ENCODE data around the gene PRICKLE3. TPM values are rescaled to one million over a fixed set of nuclear protein-coding genes. Genes with fewer than 3 reads are reported as not detected.

Gene PRICKLE3
- polyA plus RNA-seq, 2 of the 4 experiments (the other 2 are of a cell fraction), result 7.9 to 14.0 TPM

GRCh38 chrX:49212209-49212608, 26.0 kb upstream of the PRICKLE3 start:
- Histone ChIP-seq H3K4me1 (no peaks in the 10 kb centered on the region), H3K9me3 (no peaks in the 10 kb centered on the region), H3K27ac (no peak overlapping the region), H3K4me3 (no peak overlapping the region), H3K4me2 (no peak overlapping the region)
- POLR2A ChIA-PET, result no interaction called here
- CTCF ChIA-PET, result no interaction called here
- TF ChIP-seq NFE2L2 (conservative IDR thresholded peaks at IDR 0.05; ENCODE audit: low read length), result no peak
- TF ChIP-seq TP53 (CRISPR knock-in tag; IDR thresholded peaks at IDR 0.05), result no peak
- TF ChIP-seq EP300 (IDR thresholded peaks at IDR 0.05), result no peak
- TF ChIP-seq CBX2 (IDR thresholded peaks at IDR 0.05; ENCODE audit: borderline replicate concordance, low read depth), result no peak
- TF ChIP-seq ZNF302 (CRISPR knock-in tag; IDR thresholded peaks at IDR 0.05), result no peak
- no peak for FAIRE-seq
- no peak for ATAC-seq
- WGBS (ENCODE audit: missing lambda C conversion rate), result 29% methylated on average over 2 of the region's 2 CpGs
- DNase-seq (ENCODE audit: low read depth in 1 of 2, low spot score in 1 of 2), result no peak

GRCh38 chrX:49211074-49211473, 24.9 kb upstream of the PRICKLE3 start:
- FAIRE-seq (no peak), DNase-seq (ENCODE audit: low read depth in 1 of 2, low spot score in 1 of 2) (no peak), ATAC-seq (no peak)
- Histone ChIP-seq H3K27ac (no peak overlapping the region), H3K9me3 (no peaks in the 10 kb centered on the region), H3K4me3 (no peak overlapping the region), H3K4me2 (no peak overlapping the region), H3K4me1 (no peaks in the 10 kb centered on the region)
- ChIA-PET POLR2A (no interaction called here), CTCF (no interaction called here)
- 39% methylated on average over 9 of the region's 9 CpGs for WGBS (ENCODE audit: missing lambda C conversion rate)
- no peak for TF ChIP-seq MAFK (IDR thresholded peaks at IDR 0.05; ENCODE audit: partially characterized antibody)
- no peak for TF ChIP-seq RNF2 (IDR thresholded peaks at IDR 0.05; ENCODE audit: borderline replicate concordance, low read depth)
- no peak for TF ChIP-seq BCL3 (IDR thresholded peaks at IDR 0.05)
- no peak for TF ChIP-seq PHF8 (IDR thresholded peaks at IDR 0.05; ENCODE audit: borderline replicate concordance, low read depth)
- TF ChIP-seq ZSCAN20 (CRISPR knock-in tag; IDR thresholded peaks at IDR 0.05), result no peak
- TF ChIP-seq RFX5 (IDR thresholded peaks at IDR 0.05), result no peak
- no peak for TF ChIP-seq GATA3 (IDR thresholded peaks at IDR 0.05; ENCODE audit: borderline replicate concordance)
- no peak for TF ChIP-seq USF2 (IDR thresholded peaks at IDR 0.05)
- no peak for TF ChIP-seq NPAS2 (CRISPR knock-in tag; IDR thresholded peaks at IDR 0.05; ENCODE audit: borderline replicate concordance)
- no peak for TF ChIP-seq TFCP2L1 (CRISPR knock-in tag; IDR thresholded peaks at IDR 0.05)
- TF ChIP-seq CHD4 (IDR thresholded peaks at IDR 0.05; ENCODE audit: borderline replicate concordance), result no peak
- TF ChIP-seq TP53 (CRISPR knock-in tag; IDR thresholded peaks at IDR 0.05), result no peak
- TF ChIP-seq CHD2 (IDR thresholded peaks at IDR 0.05; ENCODE audit: low read length, partially characterized antibody), result no peak
- no peak for TF ChIP-seq EHMT2 (IDR thresholded peaks at IDR 0.05; ENCODE audit: low read depth)
- no peak for TF ChIP-seq NR3C1 (IDR thresholded peaks at IDR 0.05)

- no peak for ATAC-seq
- Histone ChIP-seq H3K27ac (no peak overlapping the region), H3K4me1 (no peaks in the 10 kb centered on the region), H3K9me3 (no peaks in the 10 kb centered on the region), H3K4me2 (no peak overlapping the region), H3K4me3 (no peak overlapping the region)
- TF ChIP-seq NFE2L2 (conservative IDR thresholded peaks at IDR 0.05; ENCODE audit: low read length), result no peak
- WGBS (ENCODE audit: missing lambda C conversion rate), result 6% methylated on average over 3 of the region's 8 CpGs
- ChIA-PET CTCF (no interaction called here), POLR2A (no interaction called here)
- FAIRE-seq, result no peak
- DNase-seq (ENCODE audit: low read depth in 1 of 2, low spot score in 1 of 2), result no peak
These were observed 24.2 kb upstream of the PRICKLE3 start for GRCh38 chrX:49210406-49210805.

Data from A549 (cell line).